Vagina (tissue), 2 donors: ENCODE data around the gene TNRC6B.

ENCODE experiments used
- CTCF ChIP-seq, 3 experiments: fragments of 450-650 bp in 2 of 3; fragments of 200-600 bp in 1 of 3; sonication (generic) in 1 of 3; IDR thresholded peaks; one replicate each; pipeline ENCODE4 v1.5.1; 2017 to 2019; ENCODE audit warnings: antibody characterized with exemption in 3 of 3, mild to moderate bottlenecking in 2 of 3, moderate library complexity in 2 of 3
- POLR2A ChIP-seq, 2 donors: fragments of 450-650 bp; IDR thresholded peaks; one replicate each; pipeline ENCODE4 v1.6.1; 2017; ENCODE audit warnings: antibody characterized with exemption in 2 of 2, mild to moderate bottlenecking in 2 of 2, moderate library complexity in 2 of 2
- POLR2AphosphoS5 ChIP-seq, 2 donors: sonication (generic); formaldehyde crosslinking; IDR thresholded peaks; one replicate each; pipeline ENCODE4 v1.9.0; 2017; ENCODE audit warnings: antibody characterized with exemption in 2 of 2, mild to moderate bottlenecking in 2 of 2, low read depth in 1 of 2; ENCODE audit not compliant: insufficient read depth in 1 of 2

DNA sequence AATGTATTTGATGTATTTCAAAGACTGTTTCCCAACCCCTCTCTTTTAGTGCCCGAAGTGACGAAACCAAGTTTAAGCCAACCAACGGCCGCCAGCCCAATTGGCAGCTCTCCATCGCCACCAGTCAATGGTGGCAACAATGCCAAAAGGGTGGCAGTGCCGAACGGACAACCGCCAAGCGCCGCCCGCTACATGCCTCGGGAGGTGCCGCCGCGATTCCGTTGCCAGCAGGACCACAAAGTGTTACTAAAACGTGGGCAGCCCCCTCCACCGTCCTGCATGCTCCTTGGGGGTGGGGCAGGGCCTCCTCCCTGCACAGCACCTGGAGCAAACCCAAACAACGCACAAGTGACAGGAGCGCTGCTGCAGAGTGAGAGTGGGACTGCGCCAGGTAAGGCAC lies 84.1 kb downstream of the TNRC6B start:
- TF ChIP-seq CTCF (IDR thresholded peaks at IDR 0.05): no peak
- TF ChIP-seq POLR2A (IDR thresholded peaks at IDR 0.05): no peak
- TF ChIP-seq POLR2AphosphoS5 (IDR thresholded peaks at IDR 0.05; ENCODE audit: insufficient read depth in 1 of 2, low read depth in 1 of 2): no peak
